Hepatocyte (in vitro differentiated cells): Measurements from ENCODE around the gene RAB18. TPM values are rescaled to one million over a fixed set of nuclear protein-coding genes. Genes with fewer than 3 reads are reported as not detected.

Experiments used
- DNase-seq: peaks from one replicate; pipeline ENCODE4 v3.0.0-alpha.2; 2016; ENCODE audit warnings: low spot score
- H2AFZ ChIP-seq: fragments of 200-600 bp; sonication (generic); 2 replicates; pipeline ENCODE4 v1.6.0; 2016; ENCODE audit warnings: antibody characterized with exemption, mild to moderate bottlenecking
- H3K27ac ChIP-seq: fragments of 200-600 bp; sonication (generic); 2 replicates; pipeline ENCODE4 v1.5.1; 2016; ENCODE audit warnings: mild to moderate bottlenecking
- H3K27me3 ChIP-seq: fragments of 200-600 bp; sonication (generic); 2 replicates; pipeline ENCODE4 v1.6.1; 2016
- H3K36me3 ChIP-seq: fragments of 200-600 bp; sonication (generic); replicated peaks from 2 replicates; pipeline ENCODE4 v1.5.1; 2016; ENCODE audit warnings: low read depth; ENCODE audit not compliant: insufficient read depth
- H3K4me1 ChIP-seq: fragments of 200-600 bp; sonication (generic); 2 replicates; pipeline ENCODE4 v1.5.1; 2016; ENCODE audit warnings: mild to moderate bottlenecking, moderate library complexity; ENCODE audit not compliant: insufficient read depth
- H3K4me2 ChIP-seq: fragments of 200-600 bp; sonication (generic); 2 replicates; pipeline ENCODE4 v1.6.0; 2016
- H3K4me3 ChIP-seq: fragments of 200-600 bp; sonication (generic); 2 replicates; pipeline ENCODE4 v1.5.1; 2016; ENCODE audit warnings: mild to moderate bottlenecking
- H3K79me2 ChIP-seq: fragments of 200-600 bp; sonication (generic); 2 replicates; pipeline ENCODE4 v1.6.0; 2017; ENCODE audit warnings: mild to moderate bottlenecking
- H3K9me2 ChIP-seq: fragments of 200-600 bp; sonication (generic); replicated peaks from 2 replicates; pipeline ENCODE4 v1.6.0; 2017; ENCODE audit warnings: mild to moderate bottlenecking; ENCODE audit not compliant: insufficient read depth
- H3K9me3 ChIP-seq: fragments of 200-600 bp; sonication (generic); 2 replicates; pipeline ENCODE4 v1.5.1; 2016; ENCODE audit warnings: low read depth, mild to moderate bottlenecking
- H4K20me1 ChIP-seq: fragments of 200-600 bp; sonication (generic); 2 replicates; pipeline ENCODE4 v1.6.0; 2016; ENCODE audit warnings: mild to moderate bottlenecking; ENCODE audit not compliant: insufficient read depth, poor library complexity, severe bottlenecking
- EZH2 ChIP-seq: fragments of 200-600 bp; sonication (generic); IDR thresholded peaks from 2 replicates; pipeline ENCODE4 v1.6.1; 2016; ENCODE audit warnings: antibody characterized with exemption, mild to moderate bottlenecking, borderline replicate concordance
- EZH2phosphoT487 ChIP-seq: fragments of 200-600 bp; sonication (generic); IDR thresholded peaks from one replicate; pipeline ENCODE4 v1.6.1; 2018; ENCODE audit warnings: antibody characterized with exemption, mild to moderate bottlenecking, low read depth, moderate library complexity; ENCODE audit not compliant: unreplicated experiment, severe bottlenecking
- WGBS: methylation state at CpG from one replicate; pipeline ENCODE4 v1.1.6; 2016; ENCODE audit warnings: low lambda C conversion rate; ENCODE audit errors: missing lambda C conversion rate; 5-methylcytosine and 5-hydroxymethylcytosine counted together
- polyA plus RNA-seq: library from polyadenylated mRNA; unstranded; fragments of >200 nt; fragmentation: Nextera tagmentation; extraction: Ambion mirVana; gene quantifications from 2 replicates; pipeline ENCODE4 v1.2.1, GENCODE V29; 2016
- total RNA-seq: library from RNA; depleted of rRNA; stranded (reverse); fragments of >200 nt; gene quantifications from 2 replicates; pipeline ENCODE4 v1.2.3, GENCODE V29; 2014
- TF ChIP-seq, protein P1 (sequence below): fragments of 200-600 bp; sonication (generic); IDR thresholded peaks from 2 replicates; pipeline ENCODE4 v1.5.1; 2016; ENCODE audit warnings: antibody characterized with exemption, mild to moderate bottlenecking; ENCODE audit not compliant: poor library complexity

Gene RAB18
- total and polyA plus RNA-seq, 2 experiments from 2014 or later, result 88.5 to 132 TPM

DNA sequence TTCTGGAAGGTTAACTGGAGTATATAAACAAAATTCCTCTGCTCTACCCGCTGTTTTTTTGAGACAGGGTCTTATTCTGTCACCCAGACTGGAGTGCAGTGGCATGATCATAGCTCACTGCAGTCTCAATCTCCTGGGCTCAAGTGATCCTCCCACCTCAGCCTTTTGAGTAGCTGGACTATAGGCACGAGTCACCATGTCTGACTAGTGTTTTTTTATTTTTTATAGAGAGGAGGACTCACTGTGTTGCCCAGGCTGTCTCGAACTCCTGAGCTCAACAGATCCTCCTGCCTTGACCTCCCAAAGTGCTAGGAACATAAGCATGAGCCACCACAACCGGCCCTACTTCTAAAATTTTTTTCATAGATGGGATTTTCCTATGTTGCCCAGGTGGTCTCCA is 2.2 kb downstream of the RAB18 start:
- WGBS, result 80% methylated on average over 4 of the region's 4 CpGs
- H4K20me1 ChIP-seq, result peaks cover 60% of the 10 kb centered on the region
- no peak overlapping the region for H2AFZ ChIP-seq
- no peak for TF ChIP-seq EZH2phosphoT487
- no peak for TF ChIP-seq EZH2
- TF ChIP-seq, protein P1, sequence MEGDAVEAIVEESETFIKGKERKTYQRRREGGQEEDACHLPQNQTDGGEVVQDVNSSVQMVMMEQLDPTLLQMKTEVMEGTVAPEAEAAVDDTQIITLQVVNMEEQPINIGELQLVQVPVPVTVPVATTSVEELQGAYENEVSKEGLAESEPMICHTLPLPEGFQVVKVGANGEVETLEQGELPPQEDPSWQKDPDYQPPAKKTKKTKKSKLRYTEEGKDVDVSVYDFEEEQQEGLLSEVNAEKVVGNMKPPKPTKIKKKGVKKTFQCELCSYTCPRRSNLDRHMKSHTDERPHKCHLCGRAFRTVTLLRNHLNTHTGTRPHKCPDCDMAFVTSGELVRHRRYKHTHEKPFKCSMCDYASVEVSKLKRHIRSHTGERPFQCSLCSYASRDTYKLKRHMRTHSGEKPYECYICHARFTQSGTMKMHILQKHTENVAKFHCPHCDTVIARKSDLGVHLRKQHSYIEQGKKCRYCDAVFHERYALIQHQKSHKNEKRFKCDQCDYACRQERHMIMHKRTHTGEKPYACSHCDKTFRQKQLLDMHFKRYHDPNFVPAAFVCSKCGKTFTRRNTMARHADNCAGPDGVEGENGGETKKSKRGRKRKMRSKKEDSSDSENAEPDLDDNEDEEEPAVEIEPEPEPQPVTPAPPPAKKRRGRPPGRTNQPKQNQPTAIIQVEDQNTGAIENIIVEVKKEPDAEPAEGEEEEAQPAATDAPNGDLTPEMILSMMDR, result no peak
- H3K4me2 ChIP-seq, result peak overlapping the region; percentile 80
- H3K9me3 ChIP-seq, result no peaks in the 10 kb centered on the region
- DNase-seq, result no peak
- no peaks in the 10 kb centered on the region for H3K36me3 ChIP-seq
- no peaks in the 10 kb centered on the region for H3K27me3 ChIP-seq
- H3K4me3 ChIP-seq, result no peak overlapping the region
- H3K4me1 ChIP-seq, result peaks cover 16% of the 10 kb centered on the region
- peaks cover 69% of the 10 kb centered on the region for H3K79me2 ChIP-seq
- H3K27ac ChIP-seq, result no peak overlapping the region
- H3K9me2 ChIP-seq, result no peaks in the 10 kb centered on the region

- no peak overlapping the region for H2AFZ ChIP-seq
- H3K4me2 ChIP-seq, result no peak overlapping the region
- H3K9me3 ChIP-seq, result no peaks in the 10 kb centered on the region
- H3K79me2 ChIP-seq, result peaks cover 99% of the 10 kb centered on the region
- H3K4me1 ChIP-seq, result no peaks in the 10 kb centered on the region
- H3K27me3 ChIP-seq, result no peaks in the 10 kb centered on the region
- no peak overlapping the region for H3K27ac ChIP-seq
- 71% methylated on average over 2 of the region's 2 CpGs for WGBS
- H3K4me3 ChIP-seq, result no peak overlapping the region
- TF ChIP-seq EZH2phosphoT487 (no peak), EZH2 (no peak)
- TF ChIP-seq, protein P1, result no peak
- H3K9me2 ChIP-seq, result no peaks in the 10 kb centered on the region
- no peaks in the 10 kb centered on the region for H3K36me3 ChIP-seq
- DNase-seq, result no peak
- peaks cover 35% of the 10 kb centered on the region for H4K20me1 ChIP-seq
These were observed 8.4 kb downstream of the RAB18 start for GRCh38 chr10:27512548-27512947.

DNA sequence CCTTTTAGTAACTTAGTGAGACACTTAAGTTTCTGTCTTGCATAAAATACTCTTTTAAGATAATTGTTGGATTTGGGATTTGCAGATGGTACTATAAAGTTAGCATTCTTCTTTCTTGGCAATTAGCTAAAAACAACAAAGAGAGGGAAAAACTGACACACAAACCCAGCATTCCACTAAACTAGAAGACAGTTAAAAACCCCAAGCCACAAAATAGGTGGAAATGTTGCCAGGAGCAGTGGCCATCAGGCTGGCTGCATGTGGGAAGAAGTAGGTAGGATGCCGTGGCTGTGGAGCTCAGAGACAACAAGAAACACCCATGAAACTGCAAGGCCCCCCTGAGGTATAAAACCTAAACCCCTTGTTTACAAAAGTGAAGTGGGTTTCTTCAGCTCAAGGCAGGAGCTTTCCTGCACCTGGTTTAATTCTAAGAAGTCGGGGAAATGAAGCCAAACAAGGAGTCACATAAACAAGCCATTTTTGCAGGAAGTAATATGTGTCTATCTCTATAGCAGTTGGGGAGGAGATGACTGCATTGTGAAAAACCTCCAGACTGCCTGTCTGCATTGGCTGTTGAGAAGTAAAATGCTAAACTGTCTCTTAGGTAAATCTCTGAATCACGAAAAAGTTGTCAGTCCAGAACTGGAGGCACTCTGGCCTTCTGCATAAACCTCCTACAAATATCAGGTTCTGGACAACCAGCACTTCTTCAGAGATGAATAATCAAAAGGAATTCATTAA is 9.5 kb downstream of the RAB18 start:
- TF ChIP-seq EZH2phosphoT487, result no peak
- Histone ChIP-seq H3K4me1 (no peaks in the 10 kb centered on the region), H3K79me2 (peaks cover 99% of the 10 kb centered on the region), H3K9me3 (no peaks in the 10 kb centered on the region), H3K4me2 (no peak overlapping the region), H4K20me1 (peaks cover 24% of the 10 kb centered on the region), H3K9me2 (no peaks in the 10 kb centered on the region), H3K27ac (no peak overlapping the region), H3K4me3 (no peak overlapping the region), H3K27me3 (no peaks in the 10 kb centered on the region), H3K36me3 (no peaks in the 10 kb centered on the region), H2AFZ (no peak overlapping the region)
- WGBS, result 63% methylated on average over 3 of the region's 3 CpGs
- DNase-seq, result no peak

DNA sequence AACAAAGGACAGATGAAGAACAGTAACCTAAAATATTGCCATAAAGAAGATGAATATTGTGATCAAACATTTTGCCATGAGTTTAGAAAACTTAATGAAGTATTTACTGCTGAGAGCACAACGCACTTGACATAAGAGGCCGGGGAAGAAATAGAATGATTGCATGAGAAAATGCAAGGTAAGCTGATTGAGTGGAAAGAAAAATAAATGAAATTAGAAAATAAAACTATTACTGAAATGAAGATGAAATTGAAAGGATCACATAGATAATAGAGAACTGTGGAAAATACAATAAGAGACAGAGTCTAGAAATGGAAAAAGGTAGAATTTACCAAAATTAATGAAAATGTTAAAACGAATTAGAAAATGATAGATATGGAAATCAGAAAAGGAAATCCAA is 10.1 kb downstream of the RAB18 start:
- no peak overlapping the region for H3K27ac ChIP-seq
- no peak overlapping the region for H3K4me2 ChIP-seq
- H2AFZ ChIP-seq, result no peak overlapping the region
- no peak for DNase-seq
- peaks cover 99% of the 10 kb centered on the region for H3K79me2 ChIP-seq
- 97% methylated on average over 3 of the region's 3 CpGs for WGBS
- H3K9me3 ChIP-seq, result no peaks in the 10 kb centered on the region
- H4K20me1 ChIP-seq, result peaks cover 19% of the 10 kb centered on the region
- no peak overlapping the region for H3K4me3 ChIP-seq
- TF ChIP-seq EZH2, result no peak
- H3K27me3 ChIP-seq, result no peaks in the 10 kb centered on the region
- H3K4me1 ChIP-seq, result no peaks in the 10 kb centered on the region
- no peaks in the 10 kb centered on the region for H3K36me3 ChIP-seq
- H3K9me2 ChIP-seq, result no peaks in the 10 kb centered on the region
